Kidney (tissue), 14 donors: ENCODE results near the gene TTC28. TPM values are rescaled to one million over a fixed set of nuclear protein-coding genes. Genes with fewer than 3 reads are reported as not detected.
"Not testable (repeated sequence)": the region's sequence is repeated elsewhere in the genome, so short reads cannot be mapped to it uniquely, and the experiment has no call there.

Source experiments
- DNase-seq, 5 donors: peaks; one replicate each; pipeline ENCODE4 v3.0.0-alpha.2; 2013 to 2020
- FAIRE-seq: peaks from 2 replicates; lab custom pipeline; 2012; peaks lifted over from hg19 to GRCh38; lab: Jason Lieb, UNC
- H3K27ac ChIP-seq, 2 donors: one replicate each; pipeline ENCODE4 v1.7.0; 2013; ENCODE audit warnings: low read depth in 2 of 2, low read length in 2 of 2, inconsistent platforms in 1 of 2
- H3K27me3 ChIP-seq: one replicate; pipeline ENCODE4 v1.7.1; 2013; ENCODE audit warnings: low read length, inconsistent platforms; ENCODE audit not compliant: control insufficient read depth, insufficient read depth
- H3K36me3 ChIP-seq, 3 donors: one replicate each; pipeline versions ENCODE4 v1.7.0 to v1.7.1; 2013; ENCODE audit warnings: low read length in 3 of 3, control low read depth in 1 of 3, inconsistent platforms in 1 of 3; ENCODE audit not compliant: insufficient read depth in 3 of 3, control insufficient read depth in 2 of 3
- H3K4me1 ChIP-seq, 3 donors: one replicate each; pipeline versions ENCODE4 v1.7.0 to v1.7.1; 2013; ENCODE audit warnings: low read length in 3 of 3, inconsistent platforms in 1 of 3, low read depth in 1 of 3; ENCODE audit not compliant: control insufficient read depth in 2 of 3, insufficient read depth in 2 of 3
- H3K4me3 ChIP-seq, 3 donors: one replicate each; pipeline versions ENCODE4 v1.7.0 to v1.8.1; 2013; ENCODE audit warnings: low read length in 3 of 3, control low read depth in 1 of 3, inconsistent platforms in 1 of 3
- H3K9ac ChIP-seq, 3 donors: one replicate each; pipeline versions ENCODE4 v1.7.0 to v1.7.1; 2013; ENCODE audit warnings: low read length in 3 of 3, control low read depth in 1 of 3, inconsistent platforms in 1 of 3
- H3K9me3 ChIP-seq, 3 donors: one replicate each; pipeline versions ENCODE4 v1.7.0 to v1.7.1; 2013; ENCODE audit warnings: low read length in 3 of 3, control low read depth in 1 of 3, inconsistent platforms in 1 of 3; ENCODE audit not compliant: control insufficient read depth in 2 of 3, insufficient read depth in 1 of 3
- CTCF ChIP-seq: IDR thresholded peaks from 3 replicates; pipeline ENCODE4 v1.5.1; 2012; ENCODE audit warnings: mild to moderate bottlenecking, moderate library complexity, borderline replicate concordance; ENCODE audit not compliant: insufficient read depth; ENCODE audit errors: extremely low read depth
- intact Hi-C: fragments of 100-400 bp; cut with DNase I; formaldehyde crosslinking; loops from one replicate; pipeline ENCODE4 v1.11.1; 2022
- polyA plus RNA-seq: library from polyadenylated mRNA; stranded (reverse); fragments of 350-450 nt; fragmentation: Illumina TruSeq; extraction: RNeasy Lipid Tissue Mini Kit (QIAGEN cat#74804); gene quantifications from one replicate; pipeline ENCODE4 v1.2.3, GENCODE V29; 2014; ENCODE audit warnings: low read depth, low replicate concordance; ENCODE audit not compliant: insufficient read depth
- total RNA-seq: library from RNA; stranded (reverse); fragmentation: NEBNext Ultra II Directional; extraction: Animal tissue kit (Norgen Biotek cat#: 25700); gene quantifications from one replicate; pipeline ENCODE4 v1.2.1, GENCODE V29; 2021
- donor health status: control.
- donor health status: control.
- donor health status: control.
- donor health status: control.
- donor health status: control.
- donor health status: DM: yes; HTN: yes; CAD: no.
- donor health status: Normal renal cell carcinoma (clear cell type).

The TTC28 gene
- total and polyA plus RNA-seq, 2 donors from 2014 or later: 3.5 to 40.2 TPM

DNA sequence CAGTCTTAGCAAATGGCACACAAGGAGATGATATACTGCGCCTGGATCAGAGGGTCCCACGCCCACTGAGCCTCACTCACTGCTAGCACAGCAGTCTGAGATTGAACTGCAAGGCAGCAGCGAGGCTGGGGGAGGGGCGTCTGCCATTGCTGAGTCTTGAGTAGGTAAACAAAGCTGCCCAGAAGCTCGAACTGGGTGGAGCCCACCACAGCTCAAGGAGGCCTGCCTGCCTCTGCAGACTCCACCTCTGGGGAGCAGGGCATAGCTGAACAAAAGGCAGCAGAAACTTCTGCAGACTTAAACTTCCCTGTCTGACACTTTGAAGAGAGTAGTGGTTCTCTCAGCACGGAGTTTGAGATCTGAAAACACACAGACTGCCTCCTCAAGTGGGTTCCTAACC is 470.2 kb downstream of the TTC28 start:
- H3K4me1 ChIP-seq, H3K9ac ChIP-seq, DNase-seq, H3K9me3 ChIP-seq, FAIRE-seq, H3K36me3 ChIP-seq, H3K4me3 ChIP-seq, H3K27me3 ChIP-seq, intact Hi-C loops, H3K27ac ChIP-seq: not testable (repeated sequence)

DNA sequence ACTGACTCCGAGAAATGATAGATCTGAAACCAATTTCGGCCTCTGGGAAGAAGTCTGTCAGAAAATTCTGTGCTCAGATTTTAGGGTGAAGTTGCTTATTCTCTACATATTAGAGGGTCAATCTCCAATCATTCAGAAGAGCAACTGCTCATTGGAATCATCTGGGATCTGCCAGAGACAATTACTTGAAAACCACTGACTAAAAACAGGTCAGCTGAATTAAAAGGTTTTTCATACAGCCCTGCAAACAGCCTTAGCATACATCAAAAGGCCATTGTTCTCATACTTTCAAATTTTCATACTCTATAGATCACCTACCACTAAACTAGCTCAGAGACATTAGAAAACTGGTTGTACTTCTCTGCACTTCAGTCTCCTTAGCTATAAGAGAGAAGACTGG is 470.9 kb downstream of the TTC28 start:
- intact Hi-C loops: no loop called here
- Histone ChIP-seq H3K4me3 (no peak overlapping the region), H3K27ac (no peak overlapping the region), H3K9me3 (no peaks in the 10 kb centered on the region), H3K36me3 (no peaks in the 10 kb centered on the region), H3K4me1 (no peaks in the 10 kb centered on the region), H3K27me3 (no peaks in the 10 kb centered on the region), H3K9ac (no peak overlapping the region)
- no peak for FAIRE-seq
- DNase-seq: no peak
- no peak for TF ChIP-seq CTCF

DNA sequence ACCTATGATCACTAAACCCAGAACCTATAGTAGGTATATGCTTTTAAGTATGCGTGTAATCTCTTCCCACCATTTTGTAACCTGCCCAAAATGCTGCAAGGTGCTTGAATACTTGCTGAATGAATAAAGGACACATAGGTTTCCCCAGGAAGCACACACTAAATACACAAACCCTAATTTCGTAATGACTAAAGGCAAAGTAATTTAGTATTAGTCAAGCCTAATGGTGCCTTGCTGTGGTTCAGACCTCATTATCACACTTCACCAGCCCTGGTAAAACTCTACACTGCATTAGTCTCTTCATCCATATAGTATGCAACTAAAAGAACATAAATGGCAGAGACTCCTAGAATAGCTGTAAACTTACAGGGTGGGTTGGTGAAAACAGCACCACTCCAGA is 471.6 kb downstream of the TTC28 start:
- Histone ChIP-seq H3K4me3 (no peak overlapping the region), H3K36me3 (no peaks in the 10 kb centered on the region), H3K4me1 (no peaks in the 10 kb centered on the region), H3K9me3 (no peaks in the 10 kb centered on the region), H3K27me3 (no peaks in the 10 kb centered on the region), H3K27ac (no peak overlapping the region), H3K9ac (no peak overlapping the region)
- DNase-seq: no peak
- no peak for FAIRE-seq
- intact Hi-C loops: no loop called here
- no peak for TF ChIP-seq CTCF

DNA sequence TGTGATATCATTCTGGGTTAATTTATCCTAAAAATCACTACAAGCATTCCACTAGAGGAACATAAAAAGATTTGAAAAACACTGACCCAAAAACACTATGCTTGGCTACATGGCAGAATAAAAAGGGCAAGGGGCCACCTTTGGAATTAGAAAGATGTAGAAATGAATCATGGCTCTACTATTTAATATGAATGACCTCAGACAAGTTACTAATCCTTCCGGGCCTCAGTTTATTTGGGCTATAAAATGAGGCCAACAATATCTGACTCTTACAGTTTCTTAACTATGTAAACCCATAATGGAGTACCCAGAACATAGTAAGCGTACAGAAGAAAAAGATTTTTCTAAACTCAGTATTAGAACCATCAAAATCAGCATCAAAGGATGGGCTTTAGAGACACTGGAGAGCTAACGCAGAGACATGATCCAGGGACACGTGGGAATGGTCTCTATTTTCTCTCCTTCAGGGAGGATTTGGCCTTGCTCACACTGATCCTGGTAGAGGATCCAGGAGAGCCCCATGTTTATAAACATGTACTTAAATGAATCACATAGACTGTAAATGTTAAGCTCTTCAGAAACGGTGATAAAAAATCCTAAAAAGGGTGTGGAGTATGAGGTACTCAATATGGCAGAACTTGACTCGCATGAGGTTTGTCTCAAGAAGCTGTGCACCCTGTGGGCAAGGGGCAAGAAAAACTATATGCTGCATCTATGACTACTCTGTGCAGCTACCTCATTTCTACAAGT is 472.2 kb downstream of the TTC28 start:
- no peaks in the 10 kb centered on the region for H3K27me3 ChIP-seq
- H3K4me3 ChIP-seq: no peak overlapping the region
- no peak for TF ChIP-seq CTCF
- no peaks in the 10 kb centered on the region for H3K9me3 ChIP-seq
- no peaks in the 10 kb centered on the region for H3K36me3 ChIP-seq
- FAIRE-seq (no peak), DNase-seq (no peak)
- intact Hi-C loops: no loop called here
- no peak overlapping the region for H3K27ac ChIP-seq
- no peaks in the 10 kb centered on the region for H3K4me1 ChIP-seq
- no peak overlapping the region for H3K9ac ChIP-seq
